GM23338 (cell line): ENCODE measurements around the gene PRR14L. TPM values are rescaled to one million over a fixed set of nuclear protein-coding genes. Genes with fewer than 3 reads are reported as not detected.

Experiments used
- ATAC-seq: fragments of 200-7000 bp; cut with Tn5 transposase; 3 replicates; pipeline ENCODE4 v1.9.1; 2020
- DNase-seq: peaks from one replicate; pipeline ENCODE4 v3.0.0-alpha.2; 2015; ENCODE audit warnings: low spot score
- H2AFZ ChIP-seq: fragments of 200-600 bp; sonication (generic); 2 replicates; pipeline ENCODE4 v1.8.0; 2016; ENCODE audit warnings: antibody characterized with exemption, mild to moderate bottlenecking, moderate library complexity
- H3F3A ChIP-seq: fragments of 200-600 bp; sonication (generic); replicated peaks from 2 replicates; pipeline ENCODE4 v1.8.0; 2017; ENCODE audit warnings: antibody characterized with exemption, mixed run types, low read depth
- H3K27ac ChIP-seq: fragments of 200-600 bp; sonication (generic); 2 replicates; pipeline ENCODE4 v1.6.1; 2016; ENCODE audit warnings: low read depth
- H3K27me3 ChIP-seq: fragments of 200-600 bp; sonication (generic); 2 replicates; pipeline ENCODE4 v1.8.0; 2016; ENCODE audit warnings: mild to moderate bottlenecking, mixed run types, moderate library complexity; ENCODE audit not compliant: insufficient read depth
- H3K36me3 ChIP-seq: fragments of 200-600 bp; sonication (generic); 2 replicates; pipeline ENCODE4 v1.8.0; 2016; ENCODE audit warnings: mild to moderate bottlenecking; ENCODE audit not compliant: insufficient read depth
- H3K4me1 ChIP-seq: fragments of 200-600 bp; sonication (generic); 2 replicates; pipeline ENCODE4 v1.8.0; 2016; ENCODE audit warnings: mild to moderate bottlenecking, moderate library complexity; ENCODE audit not compliant: insufficient read depth
- H3K4me2 ChIP-seq: fragments of 200-600 bp; sonication (generic); 2 replicates; pipeline ENCODE4 v1.7.1; 2017; ENCODE audit warnings: mixed run types
- H3K4me3 ChIP-seq: fragments of 200-600 bp; sonication (generic); 2 replicates; pipeline ENCODE4 v1.6.1; 2016; ENCODE audit warnings: mixed run types
- H3K79me2 ChIP-seq: fragments of 200-600 bp; sonication (generic); replicated peaks from 2 replicates; pipeline ENCODE4 v1.8.0; 2017; ENCODE audit warnings: mild to moderate bottlenecking; ENCODE audit not compliant: insufficient read depth
- H3K9me2 ChIP-seq: fragments of 200-600 bp; sonication (generic); 2 replicates; pipeline ENCODE4 v1.8.0; 2017; ENCODE audit not compliant: insufficient read depth
- H4K20me1 ChIP-seq: fragments of 200-600 bp; sonication (generic); replicated peaks from 2 replicates; pipeline ENCODE4 v1.8.0; 2017; ENCODE audit warnings: mild to moderate bottlenecking; ENCODE audit not compliant: insufficient read depth
- H3K27ac Mint-ChIP-seq: 2 replicates; pipeline ENCODE4 v1.8.0; 2020; ENCODE audit warnings: inconsistent platforms, mild to moderate bottlenecking, moderate library complexity, mixed read lengths
- H3K27me3 Mint-ChIP-seq: 3 replicates; pipeline ENCODE4 v1.8.0; 2022; ENCODE audit warnings: low read depth, mild to moderate bottlenecking, moderate library complexity, mixed read lengths, inconsistent platforms; ENCODE audit not compliant: insufficient read depth, poor library complexity
- H3K36me3 Mint-ChIP-seq: 3 replicates; pipeline ENCODE4 v1.8.0; 2021; ENCODE audit warnings: low read depth, mild to moderate bottlenecking, inconsistent platforms, moderate library complexity, mixed read lengths
- H3K4me1 Mint-ChIP-seq: 3 replicates; pipeline ENCODE4 v1.8.0; 2020; ENCODE audit warnings: mild to moderate bottlenecking, inconsistent platforms, mixed read lengths
- H3K4me3 Mint-ChIP-seq: 3 replicates; pipeline ENCODE4 v1.8.0; 2021; ENCODE audit warnings: moderate library complexity, mild to moderate bottlenecking, inconsistent platforms, mixed read lengths
- H3K9me3 Mint-ChIP-seq: 3 replicates; pipeline ENCODE4 v1.8.0; 2020; ENCODE audit warnings: moderate library complexity, mild to moderate bottlenecking, inconsistent platforms, mixed read lengths
- CREB1 ChIP-seq: fragments of 250-450 bp; sonication (Bioruptor Pico); IDR thresholded peaks from 2 replicates; pipeline ENCODE4 v1.5.0; 2020; ENCODE audit warnings: low read depth, mild to moderate bottlenecking, moderate library complexity
- EZH2 ChIP-seq: fragments of 200-600 bp; sonication (generic); IDR thresholded peaks from one replicate; pipeline ENCODE4 v1.8.0; 2017; ENCODE audit warnings: antibody characterized with exemption, mild to moderate bottlenecking, low read depth; ENCODE audit not compliant: unreplicated experiment
- JUNB ChIP-seq: IDR thresholded peaks from one replicate; pipeline ENCODE4 v1.6.1; 2016; ENCODE audit warnings: antibody characterized with exemption; ENCODE audit not compliant: unreplicated experiment
- NANOG ChIP-seq: IDR thresholded peaks from 2 replicates; pipeline ENCODE4 v1.6.1; 2016; ENCODE audit warnings: antibody characterized with exemption, borderline replicate concordance
- POLR2AphosphoS5 ChIP-seq: IDR thresholded peaks from 2 replicates; pipeline ENCODE4 v1.6.1; 2016; ENCODE audit warnings: antibody characterized with exemption, low read depth
- REST ChIP-seq: IDR thresholded peaks from one replicate; pipeline ENCODE4 v1.6.1; 2018; ENCODE audit warnings: antibody characterized with exemption; ENCODE audit not compliant: unreplicated experiment
- STAT1 ChIP-seq: IDR thresholded peaks from one replicate; pipeline ENCODE4 v1.6.1; 2016; ENCODE audit warnings: antibody characterized with exemption; ENCODE audit not compliant: unreplicated experiment
- ZNF114 ChIP-seq: fragments of 250-450 bp; sonication (Bioruptor Pico); IDR thresholded peaks from 2 replicates; pipeline ENCODE4 v1.5.0; 2020; ENCODE audit warnings: mild to moderate bottlenecking, moderate library complexity
- ZNF462 ChIP-seq: fragments of 250-450 bp; sonication (Bioruptor Pico); IDR thresholded peaks from 2 replicates; pipeline ENCODE4 v1.5.0; 2020; ENCODE audit warnings: mild to moderate bottlenecking, moderate library complexity
- polyA plus RNA-seq: library from polyadenylated mRNA; unstranded; fragments of >200 nt; fragmentation: Nextera tagmentation; extraction: Ambion mirVana; gene quantifications from 2 replicates; pipeline ENCODE4 v1.2.1, GENCODE V29; 2016
- total RNA-seq: library from RNA; depleted of rRNA; stranded (reverse); fragments of >200 nt; shearing (Covaris generic); gene quantifications from 2 replicates; pipeline ENCODE4 v1.2.3, GENCODE V29; 2014
- TF ChIP-seq, protein P1 (sequence below), 2 experiments: fragments of 200-600 bp in 1 of 2; sonication (generic) in 1 of 2; conservative IDR thresholded peaks; 2 replicates each; pipeline versions ENCODE4 v1.5.1 to v1.6.1; 2016 to 2017; ENCODE audit warnings: antibody characterized with exemption in 2 of 2, low read depth in 2 of 2, mild to moderate bottlenecking in 2 of 2, moderate library complexity in 1 of 2

Gene PRR14L
- total and polyA plus RNA-seq, 2 experiments from 2014 or later: 46.3 to 54.0 TPM

DNA sequence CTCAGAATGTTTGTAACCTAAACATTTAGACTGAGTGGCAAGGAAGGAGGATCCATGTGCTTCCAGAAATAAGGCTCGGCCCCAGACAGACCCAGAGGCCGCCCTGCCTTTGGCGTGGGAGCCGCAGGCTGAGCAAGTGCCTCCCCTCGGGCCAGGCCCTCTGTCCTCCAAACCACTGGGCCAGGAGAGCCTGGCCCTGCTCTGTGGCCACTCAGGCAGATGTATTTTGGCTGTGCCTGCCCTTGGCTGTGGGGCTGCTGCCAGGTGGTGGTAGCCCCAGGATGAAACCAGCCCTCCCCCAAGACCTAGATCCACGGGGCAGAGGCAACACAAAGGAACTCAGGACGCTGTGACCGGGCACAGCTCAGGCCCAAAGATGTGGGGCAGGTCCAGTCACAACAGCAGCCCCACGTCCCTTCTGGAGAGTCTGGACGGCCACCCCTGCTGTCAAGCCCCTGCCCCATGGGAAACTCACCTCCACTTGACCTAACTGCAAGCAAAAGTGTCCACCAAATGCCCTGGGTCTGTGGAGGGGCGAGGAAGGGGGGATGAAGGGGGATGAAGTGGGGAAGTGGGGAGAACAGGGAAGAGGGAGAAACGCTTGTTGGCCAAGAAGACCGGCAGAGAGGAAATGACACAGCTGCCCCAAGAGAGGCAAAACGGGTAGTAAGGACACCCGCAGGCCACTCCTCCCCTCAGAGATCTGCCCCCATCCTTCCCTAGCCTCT, 111.9 kb downstream of the PRR14L start:
- Histone ChIP-seq H3K4me1 (peaks cover 4% of the 10 kb centered on the region; the same call in 1 of the 2 replicates), H4K20me1 (peaks cover 15% of the 10 kb centered on the region), H2AFZ (no peak overlapping the region), H3K4me2 (no peak overlapping the region), H3K36me3 (no peaks in the 10 kb centered on the region), H3K9me2 (no peaks in the 10 kb centered on the region), H3K27ac (0 out of 2 replicates have a peak overlapping the region, but pooled peaks have one; percentile 72), H3K4me3 (no peak overlapping the region), H3K27me3 (no peaks in the 10 kb centered on the region), H3K79me2 (peaks cover 77% of the 10 kb centered on the region), H3F3A (peaks cover 5% of the 10 kb centered on the region; the same call in 1 of the 2 replicates)
- TF ChIP-seq STAT1 (no peak), POLR2AphosphoS5 (no peak), JUNB (no peak), ZNF114 (CRISPR knock-in tag) (no peak), NANOG (no peak), REST (no peak), EZH2 (no peak), CREB1 (CRISPR knock-in tag) (no peak)
- TF ChIP-seq, protein P1, sequence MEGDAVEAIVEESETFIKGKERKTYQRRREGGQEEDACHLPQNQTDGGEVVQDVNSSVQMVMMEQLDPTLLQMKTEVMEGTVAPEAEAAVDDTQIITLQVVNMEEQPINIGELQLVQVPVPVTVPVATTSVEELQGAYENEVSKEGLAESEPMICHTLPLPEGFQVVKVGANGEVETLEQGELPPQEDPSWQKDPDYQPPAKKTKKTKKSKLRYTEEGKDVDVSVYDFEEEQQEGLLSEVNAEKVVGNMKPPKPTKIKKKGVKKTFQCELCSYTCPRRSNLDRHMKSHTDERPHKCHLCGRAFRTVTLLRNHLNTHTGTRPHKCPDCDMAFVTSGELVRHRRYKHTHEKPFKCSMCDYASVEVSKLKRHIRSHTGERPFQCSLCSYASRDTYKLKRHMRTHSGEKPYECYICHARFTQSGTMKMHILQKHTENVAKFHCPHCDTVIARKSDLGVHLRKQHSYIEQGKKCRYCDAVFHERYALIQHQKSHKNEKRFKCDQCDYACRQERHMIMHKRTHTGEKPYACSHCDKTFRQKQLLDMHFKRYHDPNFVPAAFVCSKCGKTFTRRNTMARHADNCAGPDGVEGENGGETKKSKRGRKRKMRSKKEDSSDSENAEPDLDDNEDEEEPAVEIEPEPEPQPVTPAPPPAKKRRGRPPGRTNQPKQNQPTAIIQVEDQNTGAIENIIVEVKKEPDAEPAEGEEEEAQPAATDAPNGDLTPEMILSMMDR (conservative IDR thresholded peaks at IDR 0.05; ENCODE audit: low read depth in 2 of 2): no peak
- Mint-ChIP-seq H3K27me3 (peaks cover 13% of the 10 kb centered on the region), H3K4me1 (peaks cover 14% of the 10 kb centered on the region; the same call in 2 of the 3 replicates), H3K27ac (no peak overlapping the region; the same call in 1 of the 2 replicates), H3K36me3 (peaks cover 20% of the 10 kb centered on the region), H3K9me3 (no peaks in the 10 kb centered on the region), H3K4me3 (no peak overlapping the region)
- DNase-seq (no peak), ATAC-seq (peak; percentile 11; the same call in 1 of the 3 replicates)

DNA sequence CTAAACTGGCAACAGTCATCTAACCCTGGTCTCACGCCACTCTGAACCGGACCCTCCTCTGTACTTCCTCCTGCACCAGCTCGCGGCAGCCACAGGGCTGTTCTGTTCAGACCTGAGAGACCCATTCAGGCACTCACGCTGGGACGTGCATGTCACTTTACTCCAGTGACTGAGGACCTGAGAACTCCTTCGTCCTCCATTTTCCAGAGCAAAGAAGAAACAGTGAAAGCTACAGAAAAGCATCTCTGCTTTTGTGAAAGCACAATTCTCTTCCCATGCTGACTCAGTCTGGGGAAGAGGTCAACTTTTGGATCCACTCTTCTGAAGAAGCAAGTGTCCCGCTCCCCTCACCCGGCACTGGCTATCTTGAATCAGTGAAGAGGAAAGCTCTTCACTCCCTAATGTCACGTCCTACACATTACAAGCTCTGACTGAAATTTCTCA, 112.5 kb downstream of the PRR14L start:
- H3K9me3 Mint-ChIP-seq: no peaks in the 10 kb centered on the region
- H3K79me2 ChIP-seq: peaks cover 77% of the 10 kb centered on the region
- DNase-seq: peak; percentile 37
- H3K4me1 Mint-ChIP-seq: peaks cover 14% of the 10 kb centered on the region; the same call in 2 of the 3 replicates
- H3K27ac ChIP-seq: 0 out of 2 replicates have a peak overlapping the region, but pooled peaks have one; percentile 66
- H3K4me3 ChIP-seq: no peak overlapping the region
- no peaks in the 10 kb centered on the region for H3K9me2 ChIP-seq
- no peak overlapping the region for H3K27ac Mint-ChIP-seq
- no peaks in the 10 kb centered on the region for H3K27me3 ChIP-seq
- no peak overlapping the region for H3K4me2 ChIP-seq
- peaks cover 13% of the 10 kb centered on the region for H3K27me3 Mint-ChIP-seq
- H3K36me3 ChIP-seq: no peaks in the 10 kb centered on the region
- H3K4me3 Mint-ChIP-seq: no peak overlapping the region
- H3F3A ChIP-seq: peaks cover 5% of the 10 kb centered on the region; the same call in 1 of the 2 replicates
- peak; percentile 41 for ATAC-seq
- no peak overlapping the region for H2AFZ ChIP-seq
- H3K36me3 Mint-ChIP-seq: peaks cover 16% of the 10 kb centered on the region
- H4K20me1 ChIP-seq: peaks cover 13% of the 10 kb centered on the region
- H3K4me1 ChIP-seq: peaks cover 4% of the 10 kb centered on the region; the same call in 1 of the 2 replicates
- TF ChIP-seq ZNF462 (CRISPR knock-in tag): no peak
